ENCODE results near the gene TMEM235.
"Not testable (repeated sequence)": the region's sequence is repeated elsewhere in the genome, so short reads cannot be mapped to it uniquely, and the experiment has no call there.

The TMEM235 gene

GRCh38 chr17:78219396-78220150 is 11.9 kb upstream of the TMEM235 start:
- no peak for DNase-seq

DNA sequence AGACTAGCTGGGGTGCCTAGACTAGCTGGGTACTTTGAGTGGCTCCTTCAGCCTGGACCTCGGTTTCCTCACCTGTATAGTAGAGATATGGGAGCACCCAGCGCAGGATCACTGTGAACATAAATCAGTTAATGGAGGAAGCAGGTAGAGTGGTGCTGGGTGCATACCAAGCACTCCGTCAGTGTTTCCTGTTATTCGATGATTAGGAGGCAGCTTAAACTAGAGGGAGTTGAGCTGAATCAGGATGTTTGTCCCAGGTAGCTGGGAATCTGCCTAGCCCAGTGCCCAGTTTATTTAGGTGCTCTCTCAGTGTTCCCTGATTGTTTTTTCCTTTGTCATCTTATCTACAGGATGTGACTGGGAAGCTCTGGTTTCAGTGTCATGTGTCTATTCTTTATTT is 8.4 kb upstream of the TMEM235 start:
- no peak for DNase-seq

DNA sequence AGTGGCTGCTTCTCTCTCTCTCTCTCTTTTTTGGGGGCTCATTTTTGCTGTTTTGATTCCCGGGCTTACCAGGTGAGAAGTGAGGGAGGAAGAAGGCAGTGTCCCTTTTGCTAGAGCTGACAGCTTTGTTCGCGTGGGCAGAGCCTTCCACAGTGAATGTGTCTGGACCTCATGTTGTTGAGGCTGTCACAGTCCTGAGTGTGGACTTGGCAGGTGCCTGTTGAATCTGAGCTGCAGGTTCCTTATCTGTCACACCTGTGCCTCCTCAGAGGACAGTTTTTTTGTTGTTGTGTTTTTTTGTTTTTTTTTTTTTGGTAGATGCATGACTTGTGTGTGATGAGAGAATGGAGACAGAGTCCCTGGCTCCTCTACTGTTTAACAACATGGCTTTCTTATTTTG is 7.7 kb upstream of the TMEM235 start:
- no peak for DNase-seq

DNA sequence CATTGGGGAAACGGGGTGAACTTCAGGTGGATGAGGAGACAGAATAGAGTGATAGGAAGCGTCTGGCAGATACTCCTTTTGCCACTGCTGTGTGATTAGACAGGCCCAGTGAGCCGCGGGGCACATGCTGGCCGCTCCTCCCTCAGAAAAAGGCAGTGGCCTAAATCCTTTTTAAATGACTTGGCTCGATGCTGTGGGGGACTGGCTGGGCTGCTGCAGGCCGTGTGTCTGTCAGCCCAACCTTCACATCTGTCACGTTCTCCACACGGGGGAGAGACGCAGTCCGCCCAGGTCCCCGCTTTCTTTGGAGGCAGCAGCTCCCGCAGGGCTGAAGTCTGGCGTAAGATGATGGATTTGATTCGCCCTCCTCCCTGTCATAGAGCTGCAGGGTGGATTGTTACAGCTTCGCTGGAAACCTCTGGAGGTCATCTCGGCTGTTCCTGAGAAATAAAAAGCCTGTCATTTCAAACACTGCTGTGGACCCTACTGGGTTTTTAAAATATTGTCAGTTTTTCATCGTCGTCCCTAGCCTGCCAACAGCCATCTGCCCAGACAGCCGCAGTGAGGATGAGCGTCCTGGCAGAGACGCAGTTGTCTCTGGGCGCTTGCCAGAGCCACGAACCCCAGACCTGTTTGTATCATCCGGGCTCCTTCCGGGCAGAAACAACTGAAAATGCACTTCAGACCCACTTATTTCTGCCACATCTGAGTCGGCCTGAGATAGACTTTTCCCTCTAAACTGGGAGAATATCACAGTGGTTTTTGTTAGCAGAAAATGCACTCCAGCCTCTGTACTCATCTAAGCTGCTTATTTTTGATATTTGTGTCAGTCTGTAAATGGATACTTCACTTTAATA is 7.0 kb upstream of the TMEM235 start:
- no peak for DNase-seq

DNA sequence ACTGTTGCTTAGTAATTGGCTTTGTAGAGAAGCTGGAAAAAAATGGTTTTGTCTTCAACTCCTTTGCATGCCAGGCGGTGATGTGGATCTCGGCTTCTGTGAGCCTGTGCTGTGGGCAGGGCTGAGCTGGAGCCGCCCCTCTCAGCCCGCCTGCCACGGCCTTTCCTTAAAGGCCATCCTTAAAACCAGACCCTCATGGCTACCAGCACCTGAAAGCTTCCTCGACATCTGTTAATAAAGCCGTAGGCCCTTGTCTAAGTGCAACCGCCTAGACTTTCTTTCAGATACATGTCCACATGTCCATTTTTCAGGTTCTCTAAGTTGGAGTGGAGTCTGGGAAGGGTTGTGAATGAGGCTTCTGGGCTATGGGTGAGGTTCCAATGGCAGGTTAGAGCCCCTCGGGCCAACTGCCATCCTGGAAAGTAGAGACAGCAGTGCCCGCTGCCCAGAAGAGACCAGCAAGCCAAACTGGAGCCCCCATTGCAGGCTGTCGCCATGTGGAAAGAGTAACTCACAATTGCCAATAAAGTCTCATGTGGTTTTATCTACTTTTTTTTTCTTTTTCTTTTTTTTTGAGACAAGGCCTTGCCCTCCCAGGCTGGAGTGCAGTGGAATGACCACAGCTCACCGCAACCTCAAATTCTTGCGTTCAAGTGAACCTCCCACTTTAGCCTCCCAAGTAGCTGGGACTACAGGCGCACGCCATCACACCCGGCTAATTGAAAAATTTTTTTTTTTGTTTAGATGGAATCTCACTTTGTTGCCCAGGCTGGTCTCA is 6.2 kb upstream of the TMEM235 start:
- no peak for DNase-seq

DNA sequence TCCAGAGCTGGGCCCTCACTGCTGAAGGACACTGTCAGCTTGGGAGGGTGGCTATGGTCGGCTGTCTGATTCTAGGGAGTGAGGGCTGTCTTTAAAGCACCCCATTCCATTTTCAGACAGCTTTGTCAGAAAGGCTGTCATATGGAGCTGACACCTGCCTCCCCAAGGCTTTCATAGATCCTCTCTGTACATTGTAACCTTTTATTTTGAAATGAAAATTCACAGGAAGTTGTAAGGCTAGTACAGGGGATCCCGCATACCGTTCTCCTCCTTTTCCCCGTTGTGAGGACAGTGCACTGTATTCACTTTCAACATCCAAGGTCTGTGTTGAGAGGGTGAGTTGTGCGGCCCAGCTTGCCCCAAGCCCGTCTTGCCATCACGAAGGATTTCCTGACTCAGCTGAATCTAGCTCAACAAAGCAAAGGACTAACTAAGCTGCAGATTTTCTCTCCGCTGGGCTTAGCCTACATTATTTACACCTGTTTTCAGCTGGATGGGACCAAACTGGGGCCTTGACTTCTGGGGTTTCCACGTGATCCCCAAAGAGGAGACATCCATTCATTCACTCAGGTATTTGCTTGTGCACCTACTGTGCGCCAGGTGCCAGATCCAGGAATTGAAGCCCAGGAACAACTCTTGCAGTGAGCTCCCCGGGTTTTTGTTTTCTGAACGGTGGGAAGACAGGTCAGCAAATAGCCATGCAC is 5.2 kb upstream of the TMEM235 start:
- DNase-seq: no peak

GRCh38 chr17:78226759-78227454 is 4.5 kb upstream of the TMEM235 start:
- no peak for DNase-seq

GRCh38 chr17:78227455-78227916 is 3.9 kb upstream of the TMEM235 start:
- no peak for DNase-seq

DNA sequence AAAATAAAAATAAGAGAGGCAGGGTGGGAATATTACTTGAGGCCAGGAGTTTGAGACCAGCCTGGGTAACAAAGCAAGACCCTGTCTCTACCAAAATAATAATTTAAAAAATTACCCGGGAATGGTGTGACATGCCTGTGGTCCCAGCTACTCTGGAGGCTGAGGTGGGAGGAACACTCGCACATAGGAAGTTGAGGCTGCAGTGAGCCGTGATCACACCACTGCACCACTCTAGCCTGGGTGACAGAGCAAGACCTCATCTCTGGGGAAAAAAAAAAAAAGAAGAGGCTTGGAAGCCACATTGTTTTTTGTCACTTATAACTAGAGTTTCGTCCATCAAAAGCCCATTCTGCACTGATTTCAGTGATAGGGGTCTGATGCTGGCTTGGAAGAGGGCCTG is 3.3 kb upstream of the TMEM235 start:
- no peak for DNase-seq

DNA sequence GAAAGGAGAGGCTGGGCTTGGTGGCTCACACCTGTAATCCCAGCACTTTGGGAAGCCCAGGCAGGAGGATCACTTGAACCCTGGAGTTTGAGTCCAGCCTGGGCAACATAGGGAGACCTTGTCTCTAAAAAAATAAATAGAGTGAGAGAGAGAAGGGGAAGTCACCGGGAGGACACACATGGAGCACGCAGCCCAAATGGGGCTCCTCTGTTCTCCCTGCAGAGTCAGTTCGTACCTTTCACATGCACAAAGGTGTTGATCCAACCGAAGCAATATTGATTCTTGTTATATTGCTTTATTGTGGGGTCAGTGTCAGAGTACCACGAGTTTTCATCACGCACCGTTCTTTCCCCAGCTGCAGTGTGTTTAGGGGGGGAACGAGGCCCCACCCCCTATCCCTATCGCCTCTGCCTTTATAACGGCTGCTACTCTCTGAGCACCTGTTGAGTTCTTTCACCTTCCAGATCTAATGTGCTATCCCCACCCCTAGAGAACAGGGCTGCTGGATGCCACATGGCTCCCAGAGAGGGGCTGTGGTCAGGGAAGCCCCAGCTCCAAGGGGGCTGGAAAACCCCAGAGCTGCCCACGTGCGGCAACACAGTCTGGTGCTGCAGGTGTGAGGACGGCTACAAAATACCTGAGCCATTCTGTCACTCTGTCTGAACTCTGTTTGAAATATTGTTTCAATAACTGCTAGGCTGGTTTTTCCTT is 1.0 kb upstream of the TMEM235 start:
- no peak for DNase-seq

DNA sequence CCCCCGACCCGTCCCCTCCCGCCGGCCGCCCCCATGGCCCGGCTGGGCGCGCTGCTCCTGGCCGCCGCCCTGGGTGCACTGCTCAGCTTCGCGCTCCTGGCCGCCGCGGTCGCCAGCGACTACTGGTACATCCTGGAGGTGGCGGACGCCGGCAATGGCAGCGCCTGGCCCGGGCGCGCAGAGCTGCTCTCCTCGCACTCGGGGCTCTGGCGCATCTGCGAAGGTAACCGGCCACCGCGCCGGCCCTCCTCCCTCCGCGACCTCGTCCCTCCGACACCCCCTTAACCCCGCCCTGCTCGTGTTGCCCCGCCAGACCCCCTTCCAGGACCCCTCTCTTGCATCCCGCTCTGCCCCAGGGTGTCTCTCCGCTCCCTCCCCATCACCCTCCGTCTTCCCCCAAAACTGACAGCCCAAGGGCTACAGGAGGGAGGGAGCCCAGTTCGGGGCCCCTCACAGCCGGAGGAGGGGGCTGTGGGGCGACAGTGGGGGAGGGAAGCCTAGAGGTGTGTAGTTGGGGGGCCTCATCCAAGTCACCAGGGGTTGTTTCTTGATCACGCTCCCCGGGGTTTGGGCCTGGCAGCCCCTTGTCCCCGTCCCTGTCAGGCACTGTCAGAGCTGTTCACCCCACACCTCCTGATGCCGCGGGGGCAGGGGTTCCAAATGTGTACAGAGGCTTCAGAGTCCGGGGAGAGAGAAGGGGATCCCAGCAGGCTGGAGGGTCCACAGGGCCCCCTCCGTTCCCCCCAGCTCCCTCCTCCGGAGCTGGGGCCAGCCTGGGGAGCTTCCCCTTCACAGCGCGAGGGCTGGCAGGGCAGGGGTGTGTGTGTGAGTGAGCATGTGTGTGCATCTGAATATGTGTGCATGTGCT is 794 bp downstream of the TMEM235 start:
- DNase-seq: no peak

DNA sequence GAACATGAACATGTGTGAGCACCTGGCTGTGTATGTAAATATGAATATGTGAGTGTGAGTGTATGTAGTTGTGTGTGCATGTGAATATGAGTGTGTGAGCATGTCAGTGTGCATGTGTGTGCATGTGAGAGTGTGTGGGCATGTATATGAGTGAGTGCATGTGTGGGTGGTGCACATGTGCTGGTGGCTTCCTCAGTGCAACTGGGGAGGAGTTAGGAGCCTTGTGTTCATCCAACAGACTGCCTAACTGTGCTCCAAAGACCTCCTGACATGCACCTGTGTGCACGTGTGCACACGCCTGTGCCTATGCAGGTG is 1.4 kb downstream of the TMEM235 start:
- no peak for DNase-seq

- DNase-seq: no peak
Measured at GRCh38 chr17:78233678-78234077, 2.2 kb downstream of the TMEM235 start.

- no peak for DNase-seq
Measured at GRCh38 chr17:78234261-78234865, 2.9 kb downstream of the TMEM235 start.

GRCh38 chr17:78235022-78235421 is 3.6 kb downstream of the TMEM235 start:
- DNase-seq: not testable (repeated sequence)

DNA sequence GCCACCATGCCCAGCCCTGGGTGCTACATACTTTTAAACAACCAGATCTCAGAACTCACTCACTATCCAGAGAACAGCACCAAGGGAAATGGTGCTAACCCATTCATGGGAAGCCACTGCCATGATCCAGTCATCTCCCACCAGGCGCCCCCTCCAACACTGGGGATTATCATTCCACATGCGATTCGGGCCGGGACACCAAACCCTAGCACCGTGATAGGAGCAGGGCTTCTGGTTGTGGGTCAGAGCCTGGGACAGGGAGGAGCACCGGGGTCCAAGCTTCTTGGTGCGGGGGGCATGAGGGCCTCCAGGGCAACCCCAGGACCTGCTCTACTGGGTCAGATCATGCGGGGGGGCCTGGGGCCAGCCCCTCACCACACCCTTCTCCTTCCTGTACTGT is 4.5 kb downstream of the TMEM235 start:
- no peak for DNase-seq

DNA sequence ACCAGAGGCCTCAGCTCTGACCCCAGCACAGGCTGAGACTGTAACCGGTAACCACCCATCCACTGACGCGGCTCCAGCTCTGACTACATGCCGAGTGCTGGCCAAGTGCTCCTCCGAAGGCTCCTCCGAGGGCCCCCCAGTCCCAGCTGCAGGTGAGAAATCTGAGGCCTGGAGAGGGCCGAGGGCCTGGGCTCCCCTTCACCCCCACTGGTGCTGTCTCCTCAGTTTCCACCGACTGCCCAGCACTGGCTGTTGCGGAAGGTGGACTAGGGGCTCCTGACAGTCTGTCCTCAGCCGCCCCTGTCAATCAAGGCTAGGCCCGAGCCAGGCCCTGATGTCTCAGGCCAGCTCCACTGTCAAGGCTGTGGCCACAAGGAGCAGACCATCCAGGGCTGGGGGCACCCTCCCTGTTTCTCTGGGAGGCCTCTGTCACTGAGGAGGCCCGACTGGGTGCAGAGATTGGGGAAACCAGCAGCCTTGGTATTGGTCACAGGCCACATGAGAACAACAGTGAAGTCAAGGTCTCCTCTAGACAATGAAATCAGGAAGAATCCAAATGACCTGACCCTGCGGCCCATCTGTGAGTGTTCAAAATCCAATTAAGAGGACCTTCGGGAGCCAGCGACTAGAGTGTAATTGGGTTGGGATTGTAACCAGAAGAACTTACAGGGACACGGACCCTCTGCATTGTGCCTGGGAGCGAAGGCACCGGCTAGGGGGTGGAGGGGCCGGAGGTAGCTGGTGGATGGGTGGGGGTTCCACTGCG is 5.1 kb downstream of the TMEM235 start:
- DNase-seq: no peak

DNA sequence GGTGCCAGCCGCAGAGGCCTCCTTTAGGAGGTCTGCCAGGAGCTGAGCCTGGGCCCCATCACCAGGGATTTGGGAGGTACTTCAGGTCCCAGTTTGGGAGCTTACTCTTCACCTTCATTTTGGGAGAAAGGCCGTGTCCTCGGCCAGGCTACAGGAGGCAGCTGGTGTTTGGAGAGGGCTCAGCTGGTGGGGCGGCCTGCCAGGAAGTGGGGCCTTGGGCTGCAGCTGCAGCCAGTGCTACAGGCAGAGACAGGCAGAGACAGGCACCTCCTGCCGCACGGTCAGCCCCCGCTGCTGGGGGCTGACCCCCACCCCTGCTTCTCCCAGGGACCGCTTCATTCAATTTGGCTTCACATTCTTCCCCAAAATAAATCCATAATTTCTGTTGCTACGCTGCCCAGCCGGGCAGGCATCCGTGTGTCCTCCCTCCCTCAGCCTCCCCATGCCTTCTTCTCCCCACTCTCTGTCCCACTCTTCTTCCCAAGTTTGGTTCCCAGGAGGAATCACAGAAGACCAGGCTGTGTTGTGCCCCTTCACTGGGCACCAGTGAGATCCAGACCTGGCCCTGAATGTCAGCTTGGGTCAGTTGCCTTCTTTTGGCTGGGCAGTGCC is 6.1 kb downstream of the TMEM235 start:
- no peak for DNase-seq
